ENCODE data around the gene CSNK1G1. TPM values are rescaled to one million over a fixed set of nuclear protein-coding genes. Genes with fewer than 3 reads are reported as not detected.

The CSNK1G1 gene
- total and polyA plus RNA-seq, 2 donors (not counting 1 experiment from before 2014, with no cell fraction given) = 18.2 to 27.1 TPM

DNA sequence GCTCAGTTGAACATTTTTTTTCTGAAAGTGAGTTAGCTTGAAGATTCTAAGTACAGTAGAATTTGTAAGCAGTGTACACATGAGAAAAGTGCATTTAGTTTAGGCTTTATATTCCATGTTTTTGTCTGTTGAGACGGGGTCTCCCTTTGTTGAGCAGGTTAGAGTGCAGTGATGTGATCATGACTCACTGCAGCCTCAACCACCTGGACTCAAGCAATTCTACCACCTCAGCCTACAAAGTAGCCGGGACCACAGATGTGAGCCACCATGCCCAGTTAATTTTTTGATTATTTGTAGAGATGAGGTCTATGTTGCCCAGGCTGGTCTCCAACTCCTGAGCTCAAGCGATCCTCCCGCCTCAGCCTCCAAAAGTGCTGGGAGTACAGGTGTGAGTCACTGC is 5.3 kb upstream of the CSNK1G1 start:
- TF ChIP-seq EZH2 (IDR thresholded peaks at IDR 0.05; ENCODE audit: low read length, missing control alignments) = no peak
- TF ChIP-seq, protein P1, sequence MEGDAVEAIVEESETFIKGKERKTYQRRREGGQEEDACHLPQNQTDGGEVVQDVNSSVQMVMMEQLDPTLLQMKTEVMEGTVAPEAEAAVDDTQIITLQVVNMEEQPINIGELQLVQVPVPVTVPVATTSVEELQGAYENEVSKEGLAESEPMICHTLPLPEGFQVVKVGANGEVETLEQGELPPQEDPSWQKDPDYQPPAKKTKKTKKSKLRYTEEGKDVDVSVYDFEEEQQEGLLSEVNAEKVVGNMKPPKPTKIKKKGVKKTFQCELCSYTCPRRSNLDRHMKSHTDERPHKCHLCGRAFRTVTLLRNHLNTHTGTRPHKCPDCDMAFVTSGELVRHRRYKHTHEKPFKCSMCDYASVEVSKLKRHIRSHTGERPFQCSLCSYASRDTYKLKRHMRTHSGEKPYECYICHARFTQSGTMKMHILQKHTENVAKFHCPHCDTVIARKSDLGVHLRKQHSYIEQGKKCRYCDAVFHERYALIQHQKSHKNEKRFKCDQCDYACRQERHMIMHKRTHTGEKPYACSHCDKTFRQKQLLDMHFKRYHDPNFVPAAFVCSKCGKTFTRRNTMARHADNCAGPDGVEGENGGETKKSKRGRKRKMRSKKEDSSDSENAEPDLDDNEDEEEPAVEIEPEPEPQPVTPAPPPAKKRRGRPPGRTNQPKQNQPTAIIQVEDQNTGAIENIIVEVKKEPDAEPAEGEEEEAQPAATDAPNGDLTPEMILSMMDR (conservative IDR thresholded peaks at IDR 0.05 in 1 of 2, IDR thresholded peaks at IDR 0.05 in 1 of 2; ENCODE audit: low read depth in 1 of 2, low read length in 2 of 2) = no peak
- H3K27ac ChIP-seq (ENCODE audit: insufficient read depth, low read length) = no peak overlapping the region

DNA sequence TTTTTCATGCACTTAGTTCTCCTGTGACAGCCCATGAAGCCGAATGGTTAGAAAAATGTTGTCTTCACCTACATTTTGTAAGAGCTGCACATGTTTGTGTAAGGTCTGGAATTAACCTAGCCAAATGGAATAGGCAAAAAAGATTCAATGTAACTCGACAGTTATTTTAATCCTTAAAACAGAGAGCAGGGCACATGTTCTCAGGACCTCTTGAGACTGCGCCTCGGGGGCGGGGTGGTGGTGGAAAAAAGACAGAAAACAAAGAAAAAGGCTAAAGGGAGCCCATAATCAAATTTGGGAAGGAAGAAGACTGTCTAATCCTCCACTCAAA is 702 bp upstream of the CSNK1G1 start:
- Histone ChIP-seq H3K27ac (ENCODE audit: insufficient read depth, low read length) (peak overlapping the region; percentile 31), H3K9ac (ENCODE audit: insufficient read depth, low read length) (no peak overlapping the region)

More for the DNA sequence above, 5.3 kb upstream of the CSNK1G1 start:
- H3K4me3 ChIP-seq (replicated peaks in 1 of 4; ENCODE audit: control extremely low read depth in 1 of 4, insufficient read depth in 1 of 4, low read depth in 3 of 4, low read length in 4 of 4) = no peak overlapping the region
- no peak overlapping the region for H3K4me2 ChIP-seq (ENCODE audit: extremely low read depth, insufficient read depth, low read length)
- H3K9ac ChIP-seq (ENCODE audit: insufficient read depth, low read length) = no peak overlapping the region
- no peak overlapping the region for H2AFZ ChIP-seq (ENCODE audit: low read length)
- H3K9me3 ChIP-seq (ENCODE audit: control insufficient read depth, insufficient read depth, low read depth, low read length) = no peaks in the 10 kb centered on the region
- no peak for DNase-seq (ENCODE audit: low read depth in 2 of 2)
- H3K4me1 ChIP-seq (ENCODE audit: control insufficient read depth, extremely low read depth, insufficient read depth, low read length) = no peaks in the 10 kb centered on the region
- no peaks in the 10 kb centered on the region for H3K27me3 ChIP-seq (ENCODE audit: control insufficient read depth, insufficient read depth, low read length)
- no peaks in the 10 kb centered on the region for H3K79me2 ChIP-seq (ENCODE audit: control insufficient read depth, insufficient read depth, low read length)
- H4K20me1 ChIP-seq (ENCODE audit: control insufficient read depth, extremely low read depth, insufficient read depth, low read length) = no peaks in the 10 kb centered on the region
- H3K36me3 ChIP-seq (ENCODE audit: control insufficient read depth, insufficient read depth, low read length) = peaks cover 2% of the 10 kb centered on the region

DNA sequence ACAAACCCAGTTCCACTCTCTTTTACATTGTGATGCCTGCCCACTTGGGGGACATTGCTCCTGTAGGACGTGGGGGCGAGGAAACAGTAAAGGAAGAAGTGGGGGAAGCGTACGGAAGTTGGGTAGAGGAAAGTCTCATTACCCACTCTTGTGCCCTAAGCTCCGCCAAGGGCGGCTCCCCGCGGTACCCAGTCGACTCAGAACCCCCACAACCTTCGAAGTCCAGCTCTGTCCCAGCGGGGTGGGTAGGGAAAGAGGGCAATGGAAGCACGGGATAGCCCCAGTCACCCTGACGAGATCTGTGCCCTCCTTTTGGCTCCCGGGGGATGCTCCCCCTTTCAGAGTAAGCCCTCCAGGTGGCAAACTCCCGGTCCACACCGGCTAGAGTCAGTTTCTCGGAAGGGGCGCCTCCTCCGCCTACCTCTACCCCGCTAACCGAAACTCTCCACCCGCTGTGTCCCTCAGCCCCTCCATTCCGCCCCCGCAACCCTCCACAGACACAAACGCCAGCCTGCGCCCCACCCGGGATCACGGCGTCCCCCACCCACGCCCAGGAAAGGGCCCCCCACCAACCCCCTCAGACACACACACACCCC is 527 bp downstream of the CSNK1G1 start:
- Histone ChIP-seq H3K9ac (ENCODE audit: insufficient read depth, low read length) (peak overlapping the region; percentile 79), H3K4me2 (ENCODE audit: extremely low read depth, insufficient read depth, low read length) (peak overlapping the region; percentile 67), H3K27me3 (ENCODE audit: control insufficient read depth, insufficient read depth, low read length) (no peaks in the 10 kb centered on the region), H3K9me3 (ENCODE audit: control insufficient read depth, insufficient read depth, low read depth, low read length) (no peaks in the 10 kb centered on the region), H3K4me1 (ENCODE audit: control insufficient read depth, extremely low read depth, insufficient read depth, low read length) (no peaks in the 10 kb centered on the region), H2AFZ (ENCODE audit: low read length) (peak overlapping the region; percentile 70), H3K79me2 (ENCODE audit: control insufficient read depth, insufficient read depth, low read length) (peaks cover 41% of the 10 kb centered on the region), H3K36me3 (ENCODE audit: control insufficient read depth, insufficient read depth, low read length) (no peaks in the 10 kb centered on the region), H3K27ac (ENCODE audit: insufficient read depth, low read length) (peak overlapping the region; percentile 69), H3K4me3 (replicated peaks in 1 of 4; ENCODE audit: control extremely low read depth in 1 of 4, insufficient read depth in 1 of 4, low read depth in 3 of 4, low read length in 4 of 4) (peak overlapping the region; percentile 64 to 88 (median 81)), H4K20me1 (ENCODE audit: control insufficient read depth, extremely low read depth, insufficient read depth, low read length) (no peaks in the 10 kb centered on the region)
- no peak for TF ChIP-seq EZH2 (IDR thresholded peaks at IDR 0.05; ENCODE audit: low read length, missing control alignments)
- TF ChIP-seq, protein P1 (conservative IDR thresholded peaks at IDR 0.05 in 1 of 2, IDR thresholded peaks at IDR 0.05 in 1 of 2; ENCODE audit: low read depth in 1 of 2, low read length in 2 of 2) = no peak
- DNase-seq (ENCODE audit: low read depth in 2 of 2) = no peak

More for the DNA sequence above, 702 bp upstream of the CSNK1G1 start:
- peaks cover 32% of the 10 kb centered on the region for H3K79me2 ChIP-seq (ENCODE audit: control insufficient read depth, insufficient read depth, low read length)
- H3K4me3 ChIP-seq (replicated peaks in 1 of 4; ENCODE audit: control extremely low read depth in 1 of 4, insufficient read depth in 1 of 4, low read depth in 3 of 4, low read length in 4 of 4) = peak overlapping the region; percentile 70 to 88 (median 81)
- no peaks in the 10 kb centered on the region for H4K20me1 ChIP-seq (ENCODE audit: control insufficient read depth, extremely low read depth, insufficient read depth, low read length)
- H3K27me3 ChIP-seq (ENCODE audit: control insufficient read depth, insufficient read depth, low read length) = no peaks in the 10 kb centered on the region
- H2AFZ ChIP-seq (ENCODE audit: low read length) = peak overlapping the region; percentile 87
- H3K4me1 ChIP-seq (ENCODE audit: control insufficient read depth, extremely low read depth, insufficient read depth, low read length) = no peaks in the 10 kb centered on the region
- H3K9me3 ChIP-seq (ENCODE audit: control insufficient read depth, insufficient read depth, low read depth, low read length) = no peaks in the 10 kb centered on the region
- peaks cover 2% of the 10 kb centered on the region for H3K36me3 ChIP-seq (ENCODE audit: control insufficient read depth, insufficient read depth, low read length)
- peak overlapping the region; percentile 90 for H3K4me2 ChIP-seq (ENCODE audit: extremely low read depth, insufficient read depth, low read length)
- TF ChIP-seq EZH2 (IDR thresholded peaks at IDR 0.05; ENCODE audit: low read length, missing control alignments) = no peak
- TF ChIP-seq, protein P1 (conservative IDR thresholded peaks at IDR 0.05 in 1 of 2, IDR thresholded peaks at IDR 0.05 in 1 of 2; ENCODE audit: low read depth in 1 of 2, low read length in 2 of 2) = no peak
- DNase-seq (ENCODE audit: low read depth in 2 of 2) = no peak
